Activated CD8-positive, alpha-beta T cell treated with anti-CD3 and anti-CD28 coated beads for 36 hours (primary cell): ENCODE measurements around the gene MYCBP. TPM values are rescaled to one million over a fixed set of nuclear protein-coding genes. Genes with fewer than 3 reads are reported as not detected.

Experiments used
- ATAC-seq: fragments of 200-7000 bp; cut with Tn5 transposase; one replicate; pipeline ENCODE4 v1.10.0; 2021; ENCODE audit warnings: mild to moderate bottlenecking, moderate library complexity
- CTCF ChIA-PET: fragments of 350-600 bp; sonication (Branson Sonifier 250); formaldehyde crosslinking; loops from one replicate; lab custom pipeline; 2021; ENCODE audit warnings: antibody characterized with exemption; lab: Charles Lee
- POLR2A ChIA-PET: fragments of 350-600 bp; sonication (Branson Sonifier 250); formaldehyde crosslinking; loops from one replicate; lab custom pipeline; 2021; ENCODE audit warnings: antibody characterized with exemption; lab: Charles Lee
- DNase-seq: peaks from one replicate; pipeline ENCODE4 v3.0.0-alpha.2; 2020
- H3K27ac Mint-ChIP-seq: one replicate; pipeline ENCODE4 v1.8.0; 2021; ENCODE audit warnings: mild to moderate bottlenecking, mixed read lengths
- H3K27me3 Mint-ChIP-seq: one replicate; pipeline ENCODE4 v1.8.0; 2021; ENCODE audit warnings: mixed read lengths
- H3K36me3 Mint-ChIP-seq: one replicate; pipeline ENCODE4 v1.8.0; 2021; ENCODE audit warnings: low read depth, mixed read lengths
- H3K4me1 Mint-ChIP-seq: one replicate; pipeline ENCODE4 v1.8.0; 2021; ENCODE audit warnings: low read depth, mixed read lengths
- H3K4me3 Mint-ChIP-seq: one replicate; pipeline ENCODE4 v1.8.0; 2021; ENCODE audit warnings: mild to moderate bottlenecking, moderate library complexity, mixed read lengths
- H3K9me3 Mint-ChIP-seq: one replicate; pipeline ENCODE4 v1.8.0; 2021; ENCODE audit warnings: mixed read lengths
- intact Hi-C: fragments of 100-400 bp; cut with micrococcal nuclease; formaldehyde crosslinking; loops from one replicate; pipeline ENCODE4 v1.10.0; 2022
- total RNA-seq, 2 experiments: library from RNA; stranded (reverse); gene quantifications; one replicate each; pipeline ENCODE4 v1.2.3, GENCODE V29; 2021
- TF ChIP-seq, protein P1 (sequence below): fragments of 200-600 bp; IDR thresholded peaks from one replicate; pipeline ENCODE4 v1.8.0; 2022; ENCODE audit warnings: antibody characterized with exemption, mild to moderate bottlenecking

Gene MYCBP
- total RNA-seq, 2 experiments from 2014 or later = 45.6 to 46.4 TPM

DNA sequence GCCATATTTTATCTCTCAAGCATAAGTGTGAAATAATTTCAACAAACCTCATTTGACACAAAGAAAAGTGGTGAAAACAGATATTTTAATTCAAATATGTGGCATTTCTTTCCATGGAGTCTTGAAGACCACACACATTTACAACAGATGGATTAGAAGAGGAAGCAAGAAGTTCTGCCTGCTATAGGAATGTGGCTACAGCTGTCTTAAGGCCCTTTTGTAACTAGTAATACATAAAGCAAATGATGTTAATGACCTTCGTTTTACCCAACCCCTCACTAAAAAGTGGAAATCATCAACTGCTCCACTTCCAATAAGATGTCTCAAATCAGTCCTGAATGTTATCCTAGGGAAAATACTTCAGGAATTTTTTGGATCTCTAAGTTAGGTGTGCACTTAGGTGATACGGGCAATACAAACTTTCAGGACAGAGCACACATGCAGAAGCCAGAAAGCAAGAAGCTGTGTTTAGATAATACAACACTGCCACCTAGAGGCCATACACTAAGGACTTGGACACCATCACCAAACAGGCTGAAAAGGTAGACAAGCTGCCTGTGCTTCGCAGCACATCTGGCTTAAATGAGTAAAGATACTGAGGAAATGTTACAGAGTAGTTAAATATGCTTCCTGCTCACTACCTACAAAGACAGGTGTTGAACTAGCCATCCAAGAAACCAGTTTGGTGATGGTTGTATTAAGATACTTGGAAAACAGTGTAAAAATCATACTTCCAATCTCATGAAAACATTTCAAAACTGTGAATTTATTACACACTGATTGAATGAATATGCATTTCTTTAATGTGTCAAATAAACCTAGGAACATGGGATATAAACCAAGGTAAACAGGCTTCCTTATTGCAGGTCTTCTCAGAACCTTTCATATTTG is 38.0 kb downstream of the MYCBP start:
- TF ChIP-seq, protein P1, sequence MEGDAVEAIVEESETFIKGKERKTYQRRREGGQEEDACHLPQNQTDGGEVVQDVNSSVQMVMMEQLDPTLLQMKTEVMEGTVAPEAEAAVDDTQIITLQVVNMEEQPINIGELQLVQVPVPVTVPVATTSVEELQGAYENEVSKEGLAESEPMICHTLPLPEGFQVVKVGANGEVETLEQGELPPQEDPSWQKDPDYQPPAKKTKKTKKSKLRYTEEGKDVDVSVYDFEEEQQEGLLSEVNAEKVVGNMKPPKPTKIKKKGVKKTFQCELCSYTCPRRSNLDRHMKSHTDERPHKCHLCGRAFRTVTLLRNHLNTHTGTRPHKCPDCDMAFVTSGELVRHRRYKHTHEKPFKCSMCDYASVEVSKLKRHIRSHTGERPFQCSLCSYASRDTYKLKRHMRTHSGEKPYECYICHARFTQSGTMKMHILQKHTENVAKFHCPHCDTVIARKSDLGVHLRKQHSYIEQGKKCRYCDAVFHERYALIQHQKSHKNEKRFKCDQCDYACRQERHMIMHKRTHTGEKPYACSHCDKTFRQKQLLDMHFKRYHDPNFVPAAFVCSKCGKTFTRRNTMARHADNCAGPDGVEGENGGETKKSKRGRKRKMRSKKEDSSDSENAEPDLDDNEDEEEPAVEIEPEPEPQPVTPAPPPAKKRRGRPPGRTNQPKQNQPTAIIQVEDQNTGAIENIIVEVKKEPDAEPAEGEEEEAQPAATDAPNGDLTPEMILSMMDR = peak; percentile 77
- Mint-ChIP-seq H3K9me3 (no peaks in the 10 kb centered on the region), H3K4me3 (no peak overlapping the region), H3K36me3 (no peaks in the 10 kb centered on the region), H3K27me3 (peaks cover 4% of the 10 kb centered on the region), H3K27ac (no peak overlapping the region), H3K4me1 (peaks cover 3% of the 10 kb centered on the region)
- POLR2A ChIA-PET = no interaction called here
- DNase-seq = peak; percentile 56
- peak; percentile 84 for ATAC-seq
- intact Hi-C loops = loop anchor here (10.0 kb wide), 1 partner anchor 230 kb away; no protein-coding TSS in a partner anchor
- CTCF ChIA-PET = interaction anchor here (0.6 to 5.2 kb wide), 23 partner anchors 8 to 975 kb away, joined by 3 to 67 read pairs (median 3); partner anchors contain the start of gene NDUFS5

- Mint-ChIP-seq H3K27ac (no peak overlapping the region), H3K9me3 (no peaks in the 10 kb centered on the region), H3K4me1 (peaks cover 3% of the 10 kb centered on the region), H3K4me3 (no peak overlapping the region), H3K36me3 (no peaks in the 10 kb centered on the region), H3K27me3 (peaks cover 5% of the 10 kb centered on the region)
- CTCF ChIA-PET = interaction anchor here (0.9 to 5.2 kb wide), 8 partner anchors 11 to 255 kb away, joined by 3 to 67 read pairs (median 4); no protein-coding TSS in a partner anchor
- intact Hi-C loops = loop anchor here (10.0 kb wide), 1 partner anchor 230 kb away; no protein-coding TSS in a partner anchor
- no peak for ATAC-seq
- TF ChIP-seq, protein P1 = no peak
- DNase-seq = no peak
- POLR2A ChIA-PET = no interaction called here
Observed at GRCh38 chr1:38834221-38834782, 38.8 kb downstream of the MYCBP start.

DNA sequence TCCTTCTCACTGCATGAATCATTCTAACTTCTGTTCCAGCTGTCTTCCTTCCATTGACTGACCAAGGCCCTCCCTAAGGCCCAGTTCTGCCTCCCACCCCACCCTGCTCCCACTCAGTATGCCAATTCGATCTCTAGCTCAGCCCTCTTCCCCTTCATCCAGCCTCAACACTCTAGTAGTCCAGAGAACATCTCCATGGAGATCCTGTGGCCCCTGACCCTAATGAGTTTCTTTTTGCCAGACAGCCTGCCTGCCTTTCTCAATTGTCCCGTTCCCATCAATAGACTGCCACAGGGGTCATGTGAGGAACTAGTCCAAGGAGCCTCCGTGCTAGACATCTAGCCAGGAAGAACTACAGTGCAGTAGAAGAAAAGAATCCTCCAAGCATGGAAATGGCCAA is 40.0 kb downstream of the MYCBP start:
- ATAC-seq (no peak), DNase-seq (no peak)
- TF ChIP-seq, protein P1 = no peak
- intact Hi-C loops = loop anchor here (10.0 kb wide), 1 partner anchor 228 kb away; no protein-coding TSS in a partner anchor
- Mint-ChIP-seq H3K27me3 (peaks cover 9% of the 10 kb centered on the region), H3K36me3 (no peaks in the 10 kb centered on the region), H3K4me1 (peaks cover 3% of the 10 kb centered on the region), H3K9me3 (no peaks in the 10 kb centered on the region), H3K4me3 (no peak overlapping the region), H3K27ac (no peak overlapping the region)
- CTCF ChIA-PET = interaction anchor here (1.0 to 5.2 kb wide), 3 partner anchors 8 to 59 kb away, joined by 3 to 67 read pairs (median 6); no protein-coding TSS in a partner anchor
- POLR2A ChIA-PET = interaction anchor here (0.6 kb wide), 1 partner anchor 490 kb away, joined by 3 read pairs; no protein-coding TSS in a partner anchor

GRCh38 chr1:38832370-38832734 is 40.8 kb downstream of the MYCBP start:
- Mint-ChIP-seq H3K27ac (no peak overlapping the region), H3K27me3 (peaks cover 9% of the 10 kb centered on the region), H3K4me3 (no peak overlapping the region), H3K36me3 (no peaks in the 10 kb centered on the region), H3K4me1 (peaks cover 3% of the 10 kb centered on the region), H3K9me3 (no peaks in the 10 kb centered on the region)
- intact Hi-C loops = loop anchor here (10.0 kb wide), 1 partner anchor 228 kb away; no protein-coding TSS in a partner anchor
- TF ChIP-seq, protein P1 = no peak
- ATAC-seq (no peak), DNase-seq (no peak)
- ChIA-PET CTCF (interaction anchor here (1.0 to 5.2 kb wide), 4 partner anchors 9 to 60 kb away, joined by 3 to 67 read pairs (median 5); no protein-coding TSS in a partner anchor), POLR2A (interaction anchor here (0.6 to 1.3 kb wide), 2 partner anchors 159 to 842 kb away, joined by 3 read pairs; partner anchors contain the start of gene SF3A3)
